ENCODE measurements around the gene IPO4. TPM values are rescaled to one million over a fixed set of nuclear protein-coding genes. Genes with fewer than 3 reads are reported as not detected.

The IPO4 gene
- total and polyA plus RNA-seq, 2 experiments from 2014 or later = 34.2 to 105 TPM

GRCh38 chr14:24176599-24176998 is 12.0 kb downstream of the IPO4 start:
- Mint-ChIP-seq H3K4me3 (no peak overlapping the region), H3K27me3 (ENCODE audit: insufficient read depth, low read depth, poor library complexity) (peaks cover 32% of the 10 kb centered on the region), H3K9me3 (no peaks in the 10 kb centered on the region), H3K4me1 (0 out of 3 replicates have a peak, but pooled peaks cover 2% of the 10 kb centered on the region), H3K36me3 (ENCODE audit: low read depth) (peaks cover 48% of the 10 kb centered on the region), H3K27ac (no peak overlapping the region)
- H3K27ac ChIP-seq (ENCODE audit: low read depth) = no peak overlapping the region
- DNase-seq (ENCODE audit: low spot score) = no peak
- TF ChIP-seq CREB1 (CRISPR knock-in tag; IDR thresholded peaks at IDR 0.05; ENCODE audit: low read depth) (no peak), CTCF (conservative IDR thresholded peaks at IDR 0.05; ENCODE audit: low read depth in 2 of 2) (no peak), NANOG (IDR thresholded peaks at IDR 0.05; ENCODE audit: borderline replicate concordance) (no peak), EZH2phosphoT487 (IDR thresholded peaks at IDR 0.05; ENCODE audit: unreplicated experiment) (no peak), POLR2AphosphoS5 (IDR thresholded peaks at IDR 0.05; ENCODE audit: low read depth) (no peak), ZNF331 (CRISPR knock-in tag; IDR thresholded peaks at IDR 0.05; ENCODE audit: low read depth) (no peak), EZH2 (IDR thresholded peaks at IDR 0.05; ENCODE audit: low read depth, unreplicated experiment) (no peak), STAT1 (IDR thresholded peaks at IDR 0.05; ENCODE audit: unreplicated experiment) (no peak), JUNB (IDR thresholded peaks at IDR 0.05; ENCODE audit: unreplicated experiment) (no peak), ZNF114 (CRISPR knock-in tag; IDR thresholded peaks at IDR 0.05) (no peak), REST (IDR thresholded peaks at IDR 0.05; ENCODE audit: unreplicated experiment) (no peak)
- TF ChIP-seq, protein P1, sequence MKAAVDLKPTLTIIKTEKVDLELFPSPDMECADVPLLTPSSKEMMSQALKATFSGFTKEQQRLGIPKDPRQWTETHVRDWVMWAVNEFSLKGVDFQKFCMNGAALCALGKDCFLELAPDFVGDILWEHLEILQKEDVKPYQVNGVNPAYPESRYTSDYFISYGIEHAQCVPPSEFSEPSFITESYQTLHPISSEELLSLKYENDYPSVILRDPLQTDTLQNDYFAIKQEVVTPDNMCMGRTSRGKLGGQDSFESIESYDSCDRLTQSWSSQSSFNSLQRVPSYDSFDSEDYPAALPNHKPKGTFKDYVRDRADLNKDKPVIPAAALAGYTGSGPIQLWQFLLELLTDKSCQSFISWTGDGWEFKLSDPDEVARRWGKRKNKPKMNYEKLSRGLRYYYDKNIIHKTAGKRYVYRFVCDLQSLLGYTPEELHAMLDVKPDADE (IDR thresholded peaks at IDR 0.05) = no peak
- TF ChIP-seq, protein P2, sequence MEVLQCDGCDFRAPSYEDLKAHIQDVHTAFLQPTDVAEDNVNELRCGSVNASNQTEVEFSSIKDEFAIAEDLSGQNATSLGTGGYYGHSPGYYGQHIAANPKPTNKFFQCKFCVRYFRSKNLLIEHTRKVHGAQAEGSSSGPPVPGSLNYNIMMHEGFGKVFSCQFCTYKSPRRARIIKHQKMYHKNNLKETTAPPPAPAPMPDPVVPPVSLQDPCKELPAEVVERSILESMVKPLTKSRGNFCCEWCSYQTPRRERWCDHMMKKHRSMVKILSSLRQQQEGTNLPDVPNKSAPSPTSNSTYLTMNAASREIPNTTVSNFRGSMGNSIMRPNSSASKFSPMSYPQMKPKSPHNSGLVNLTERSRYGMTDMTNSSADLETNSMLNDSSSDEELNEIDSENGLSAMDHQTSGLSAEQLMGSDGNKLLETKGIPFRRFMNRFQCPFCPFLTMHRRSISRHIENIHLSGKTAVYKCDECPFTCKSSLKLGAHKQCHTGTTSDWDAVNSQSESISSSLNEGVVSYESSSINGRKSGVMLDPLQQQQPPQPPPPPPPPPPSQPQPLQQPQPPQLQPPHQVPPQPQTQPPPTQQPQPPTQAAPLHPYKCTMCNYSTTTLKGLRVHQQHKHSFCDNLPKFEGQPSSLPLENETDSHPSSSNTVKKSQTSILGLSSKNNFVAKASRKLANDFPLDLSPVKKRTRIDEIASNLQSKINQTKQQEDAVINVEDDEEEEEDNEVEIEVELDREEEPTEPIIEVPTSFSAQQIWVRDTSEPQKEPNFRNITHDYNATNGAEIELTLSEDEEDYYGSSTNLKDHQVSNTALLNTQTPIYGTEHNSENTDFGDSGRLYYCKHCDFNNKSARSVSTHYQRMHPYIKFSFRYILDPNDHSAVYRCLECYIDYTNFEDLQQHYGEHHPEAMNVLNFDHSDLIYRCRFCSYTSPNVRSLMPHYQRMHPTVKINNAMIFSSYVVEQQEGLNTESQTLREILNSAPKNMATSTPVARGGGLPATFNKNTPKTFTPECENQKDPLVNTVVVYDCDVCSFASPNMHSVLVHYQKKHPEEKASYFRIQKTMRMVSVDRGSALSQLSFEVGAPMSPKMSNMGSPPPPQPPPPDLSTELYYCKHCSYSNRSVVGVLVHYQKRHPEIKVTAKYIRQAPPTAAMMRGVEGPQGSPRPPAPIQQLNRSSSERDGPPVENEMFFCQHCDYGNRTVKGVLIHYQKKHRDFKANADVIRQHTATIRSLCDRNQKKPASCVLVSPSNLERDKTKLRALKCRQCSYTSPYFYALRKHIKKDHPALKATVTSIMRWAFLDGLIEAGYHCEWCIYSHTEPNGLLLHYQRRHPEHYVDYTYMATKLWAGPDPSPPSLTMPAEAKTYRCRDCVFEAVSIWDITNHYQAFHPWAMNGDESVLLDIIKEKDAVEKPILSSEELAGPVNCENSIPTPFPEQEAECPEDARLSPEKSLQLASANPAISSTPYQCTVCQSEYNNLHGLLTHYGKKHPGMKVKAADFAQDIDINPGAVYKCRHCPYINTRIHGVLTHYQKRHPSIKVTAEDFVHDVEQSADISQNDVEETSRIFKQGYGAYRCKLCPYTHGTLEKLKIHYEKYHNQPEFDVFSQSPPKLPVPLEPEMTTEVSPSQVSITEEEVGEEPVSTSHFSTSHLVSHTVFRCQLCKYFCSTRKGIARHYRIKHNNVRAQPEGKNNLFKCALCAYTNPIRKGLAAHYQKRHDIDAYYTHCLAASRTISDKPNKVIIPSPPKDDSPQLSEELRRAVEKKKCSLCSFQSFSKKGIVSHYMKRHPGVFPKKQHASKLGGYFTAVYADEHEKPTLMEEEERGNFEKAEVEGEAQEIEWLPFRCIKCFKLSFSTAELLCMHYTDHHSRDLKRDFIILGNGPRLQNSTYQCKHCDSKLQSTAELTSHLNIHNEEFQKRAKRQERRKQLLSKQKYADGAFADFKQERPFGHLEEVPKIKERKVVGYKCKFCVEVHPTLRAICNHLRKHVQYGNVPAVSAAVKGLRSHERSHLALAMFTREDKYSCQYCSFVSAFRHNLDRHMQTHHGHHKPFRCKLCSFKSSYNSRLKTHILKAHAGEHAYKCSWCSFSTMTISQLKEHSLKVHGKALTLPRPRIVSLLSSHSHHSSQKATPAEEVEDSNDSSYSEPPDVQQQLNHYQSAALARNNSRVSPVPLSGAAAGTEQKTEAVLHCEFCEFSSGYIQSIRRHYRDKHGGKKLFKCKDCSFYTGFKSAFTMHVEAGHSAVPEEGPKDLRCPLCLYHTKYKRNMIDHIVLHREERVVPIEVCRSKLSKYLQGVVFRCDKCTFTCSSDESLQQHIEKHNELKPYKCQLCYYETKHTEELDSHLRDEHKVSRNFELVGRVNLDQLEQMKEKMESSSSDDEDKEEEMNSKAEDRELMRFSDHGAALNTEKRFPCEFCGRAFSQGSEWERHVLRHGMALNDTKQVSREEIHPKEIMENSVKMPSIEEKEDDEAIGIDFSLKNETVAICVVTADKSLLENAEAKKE (CRISPR knock-in tag; IDR thresholded peaks at IDR 0.05) = no peak
- H3K36me3 ChIP-seq (ENCODE audit: insufficient read depth) = no peaks in the 10 kb centered on the region; the same call in 1 of the 2 replicates
- no peaks in the 10 kb centered on the region for H3K9me2 ChIP-seq (ENCODE audit: insufficient read depth)
- H3K27me3 ChIP-seq (ENCODE audit: insufficient read depth) = no peaks in the 10 kb centered on the region
- peaks cover 7% of the 10 kb centered on the region; the same call in 1 of the 2 replicates for H3F3A ChIP-seq (replicated peaks; ENCODE audit: low read depth)
- no peaks in the 10 kb centered on the region for H3K79me2 ChIP-seq (replicated peaks; ENCODE audit: insufficient read depth)
- no peak for ATAC-seq
- H3K4me1 ChIP-seq (ENCODE audit: insufficient read depth) = 0 out of 2 replicates have a peak, but pooled peaks cover 3% of the 10 kb centered on the region
- H4K20me1 ChIP-seq (replicated peaks; ENCODE audit: insufficient read depth) = no peaks in the 10 kb centered on the region; the same call in 1 of the 2 replicates
- no peak overlapping the region for H2AFZ ChIP-seq
- H3K4me3 ChIP-seq = no peak overlapping the region
- no peak overlapping the region for H3K4me2 ChIP-seq
